ENCODE measurements around the gene SHISA4.
"Not testable (repeated sequence)": the region's sequence is repeated elsewhere in the genome, so short reads cannot be mapped to it uniquely, and the experiment has no call there.

SHISA4 gene

GRCh38 chr1:201899683-201900429 is 11.2 kb downstream of the SHISA4 start:
- no peak for DNase-seq

- DNase-seq = no peak
These were observed 11.8 kb downstream of the SHISA4 start for GRCh38 chr1:201900476-201900875.

- DNase-seq = not testable (repeated sequence)
These were observed 12.3 kb downstream of the SHISA4 start for GRCh38 chr1:201901036-201901435.

GRCh38 chr1:201902198-201902597 is 13.5 kb downstream of the SHISA4 start:
- no peak for DNase-seq

DNA sequence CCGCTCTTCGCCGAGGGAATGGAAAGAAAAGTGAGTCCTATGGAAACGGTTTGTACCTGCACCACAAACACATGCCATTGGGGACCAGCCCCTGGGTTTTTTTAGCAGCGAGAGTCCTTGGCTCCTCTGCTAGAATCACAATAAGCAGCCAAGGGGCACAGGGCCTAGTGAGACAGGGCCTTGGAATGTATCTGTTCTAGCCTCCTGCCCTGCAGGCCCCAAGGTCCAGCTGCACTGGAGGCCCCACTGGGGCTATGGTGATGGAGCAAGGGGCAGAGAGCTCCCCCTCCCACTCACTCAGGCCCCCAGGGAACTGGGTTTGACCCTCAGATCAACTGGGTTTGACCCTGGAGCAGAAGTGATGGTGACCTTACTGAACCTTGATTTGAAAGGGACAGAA is 14.4 kb downstream of the SHISA4 start:
- no peak for DNase-seq

GRCh38 chr1:201904579-201904978 is 15.9 kb downstream of the SHISA4 start:
- no peak for DNase-seq

DNA sequence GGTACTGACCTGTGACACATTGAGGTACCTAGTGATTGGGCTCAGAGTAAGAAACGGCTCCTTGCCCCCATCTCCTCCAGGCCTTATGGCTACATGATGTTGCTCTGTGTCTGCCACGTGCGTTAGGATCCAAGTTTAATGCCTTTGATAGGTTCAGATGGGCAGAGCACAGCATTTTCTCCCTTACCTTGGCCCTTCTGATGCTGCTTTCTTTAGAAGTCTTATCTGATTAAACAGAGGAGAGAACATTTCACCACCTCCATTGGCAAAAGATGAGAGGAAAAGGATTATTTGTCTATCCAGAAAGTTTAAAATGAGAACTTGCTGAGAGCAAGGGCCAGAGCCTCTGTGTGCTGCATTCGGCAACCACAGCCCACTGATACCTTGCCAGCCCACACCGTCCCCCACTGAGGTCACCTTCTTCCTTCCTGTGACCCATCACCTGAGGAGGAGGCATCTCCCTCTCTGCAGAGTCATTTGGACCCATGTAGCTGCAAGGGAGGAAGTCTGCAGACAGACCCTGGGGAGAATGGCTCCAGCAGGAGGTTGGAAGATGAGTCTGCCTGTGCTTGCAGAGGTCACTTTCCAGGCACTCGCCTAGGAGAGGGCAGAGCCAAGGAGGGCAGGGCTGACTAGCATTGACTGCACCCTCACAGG is 16.7 kb downstream of the SHISA4 start:
- DNase-seq = no peak

DNA sequence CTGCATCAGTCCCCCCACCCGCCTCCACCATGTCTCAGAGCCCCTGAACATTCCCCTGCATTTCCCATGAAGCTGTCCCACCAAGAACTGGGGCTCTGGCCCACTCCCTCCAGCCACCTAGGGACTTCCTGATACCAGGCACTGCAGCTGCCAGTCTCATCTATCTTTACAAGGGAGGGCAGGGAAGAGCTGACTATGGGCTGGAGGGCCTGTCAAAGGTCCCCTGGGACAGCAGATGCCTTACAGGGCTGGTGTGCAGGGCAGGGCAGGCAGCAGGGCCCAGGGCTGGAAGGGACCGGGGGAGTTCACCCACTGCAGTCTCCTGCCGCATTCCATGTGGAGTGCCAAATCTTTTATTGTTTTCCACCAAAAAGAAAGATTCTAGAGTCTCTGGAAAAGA is 17.6 kb downstream of the SHISA4 start:
- DNase-seq = no peak

DNA sequence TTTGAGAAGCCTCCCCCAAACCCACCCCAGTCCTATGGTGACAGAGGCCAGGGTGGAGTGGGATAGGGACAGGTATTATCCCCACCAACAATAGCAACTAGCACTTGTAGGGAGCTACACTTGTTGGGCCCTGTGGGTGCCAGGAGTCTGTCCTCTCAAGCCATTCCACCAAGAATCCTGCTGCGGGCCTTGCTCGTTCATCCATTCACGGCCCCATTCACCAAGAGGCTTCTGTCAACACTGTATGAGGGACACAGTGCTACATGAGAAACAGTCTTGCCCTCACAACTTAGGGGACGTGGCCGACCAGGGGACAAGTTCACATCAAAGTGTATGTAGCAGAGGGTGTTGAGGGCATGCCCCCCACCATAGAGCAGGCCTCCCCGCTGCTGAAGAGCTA is 18.9 kb downstream of the SHISA4 start:
- no peak for DNase-seq

DNA sequence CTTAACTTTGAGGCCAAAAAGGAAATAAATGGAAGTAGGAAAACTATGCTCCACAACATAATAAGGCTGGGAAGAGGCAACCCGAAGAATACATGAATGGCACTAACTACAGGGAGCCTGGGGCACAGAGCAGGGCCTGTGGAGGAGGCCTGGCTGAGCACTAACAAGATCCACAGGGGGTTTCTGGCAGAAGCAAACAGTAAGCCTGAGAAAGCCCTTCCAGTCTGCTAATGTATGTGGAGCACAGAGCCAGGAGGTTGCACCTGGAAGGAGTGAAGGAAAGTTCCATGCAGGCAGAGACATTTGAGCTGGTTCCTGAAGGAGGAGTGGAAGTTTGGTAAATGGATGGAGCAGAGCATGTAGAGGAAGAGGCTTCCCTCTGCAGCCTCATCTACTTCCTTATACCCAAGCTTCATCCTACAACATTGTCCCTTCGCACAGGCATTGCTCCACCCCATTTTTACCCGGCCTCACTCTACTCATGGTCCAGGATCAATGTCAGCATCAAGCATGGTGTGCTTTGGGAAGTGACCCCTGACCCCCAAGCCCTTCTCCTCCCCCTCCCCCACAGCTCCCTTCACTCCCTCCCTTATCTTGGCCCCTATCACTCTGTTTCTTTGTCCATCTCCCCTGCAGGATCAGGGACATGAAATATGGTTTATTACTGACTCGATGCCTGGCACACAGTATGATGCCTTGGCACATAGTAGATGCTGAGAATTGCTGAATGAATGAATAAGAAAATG is 23.3 kb downstream of the SHISA4 start:
- DNase-seq = no peak

GRCh38 chr1:201912832-201913231 is 24.1 kb downstream of the SHISA4 start:
- DNase-seq = no peak

DNA sequence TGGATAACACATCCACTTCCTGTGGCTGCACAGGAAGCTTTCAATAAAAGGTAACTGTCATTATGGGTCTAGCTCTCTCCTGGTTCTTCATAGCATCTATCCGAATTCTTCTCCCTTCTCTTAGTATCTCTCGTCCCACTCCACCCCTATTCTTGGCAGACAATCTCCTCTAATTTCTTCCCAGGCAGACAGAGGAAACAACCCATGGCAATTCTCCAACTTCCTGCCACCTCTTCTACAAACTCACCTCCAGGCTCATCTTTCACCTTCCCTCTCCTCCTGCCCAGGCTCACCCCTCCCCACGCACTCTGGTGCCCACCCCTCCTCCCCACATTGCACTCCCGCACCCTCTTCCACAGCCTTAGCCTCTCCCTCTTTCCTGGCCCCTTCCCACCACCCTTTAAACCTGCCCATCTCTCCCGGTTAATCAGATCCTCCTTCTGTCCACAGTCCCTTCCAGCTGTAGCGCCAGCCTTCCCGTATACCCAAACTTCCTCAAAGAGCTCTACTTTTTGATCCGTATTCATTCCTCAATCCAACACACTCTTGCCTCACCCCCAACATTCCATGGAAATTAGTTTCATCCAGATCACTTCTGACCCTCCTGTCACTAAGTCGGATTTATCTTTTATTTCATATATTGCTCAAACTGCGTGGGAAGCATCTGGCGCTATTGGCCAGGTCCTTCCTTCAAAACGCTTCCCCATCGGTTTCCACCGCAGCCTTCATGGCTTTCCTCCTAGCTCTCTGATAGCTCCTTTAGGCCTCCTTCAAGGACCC is 25.9 kb downstream of the SHISA4 start:
- no peak for DNase-seq

GRCh38 chr1:201916649-201917249 is 28.1 kb downstream of the SHISA4 start:
- no peak for DNase-seq

DNA sequence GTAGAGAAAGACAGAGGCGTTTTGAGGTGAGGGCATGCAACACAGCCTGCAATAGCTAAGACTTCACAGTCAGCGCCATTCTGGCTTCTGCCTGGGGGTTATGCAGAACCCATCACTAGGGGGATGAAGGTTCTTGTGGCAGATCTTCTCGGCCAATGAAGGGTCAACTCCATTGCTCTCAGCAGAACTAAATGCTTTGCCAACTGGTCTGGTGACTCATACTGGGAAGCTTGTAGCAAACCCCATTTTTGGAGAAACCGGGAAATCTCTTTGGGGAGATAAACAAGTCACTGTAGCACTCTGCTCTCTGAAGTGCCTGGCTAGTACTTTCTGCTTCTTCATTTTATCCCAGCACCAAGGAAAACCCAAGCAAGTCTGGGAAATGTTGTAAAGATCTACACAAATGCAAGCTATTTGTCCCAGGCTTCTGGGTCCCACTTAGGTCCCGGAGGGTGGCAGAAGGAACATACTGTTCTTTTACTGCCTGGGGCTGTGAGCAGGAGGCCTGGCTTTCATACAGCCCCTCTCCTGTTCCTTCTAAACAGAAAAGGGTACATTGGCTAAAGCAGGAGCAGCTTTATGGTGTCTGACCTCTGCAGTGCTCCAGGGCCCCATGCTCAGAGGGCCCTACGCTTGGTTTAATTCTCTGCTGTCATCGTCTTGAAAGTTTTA is 28.8 kb downstream of the SHISA4 start:
- DNase-seq = no peak

DNA sequence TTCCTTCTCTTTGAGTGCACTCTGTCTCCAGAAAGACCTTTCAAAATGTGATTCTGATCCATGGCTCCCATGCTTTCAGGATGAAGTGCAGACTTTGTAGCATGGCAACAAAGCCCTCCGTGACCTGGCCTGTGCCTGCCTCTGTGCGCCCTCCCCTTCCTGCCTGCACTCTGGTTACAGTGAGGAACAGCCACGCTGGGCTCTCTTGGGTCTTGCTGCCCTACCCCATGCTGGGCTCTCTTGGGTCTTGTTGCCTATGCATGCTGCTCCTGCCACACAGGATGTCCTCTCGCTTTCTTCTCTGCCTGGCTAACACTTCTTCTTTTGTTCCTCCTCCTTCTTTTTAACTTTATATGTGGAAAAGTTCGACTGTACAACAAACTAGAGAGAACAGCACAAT is 29.6 kb downstream of the SHISA4 start:
- no peak for DNase-seq

DNA sequence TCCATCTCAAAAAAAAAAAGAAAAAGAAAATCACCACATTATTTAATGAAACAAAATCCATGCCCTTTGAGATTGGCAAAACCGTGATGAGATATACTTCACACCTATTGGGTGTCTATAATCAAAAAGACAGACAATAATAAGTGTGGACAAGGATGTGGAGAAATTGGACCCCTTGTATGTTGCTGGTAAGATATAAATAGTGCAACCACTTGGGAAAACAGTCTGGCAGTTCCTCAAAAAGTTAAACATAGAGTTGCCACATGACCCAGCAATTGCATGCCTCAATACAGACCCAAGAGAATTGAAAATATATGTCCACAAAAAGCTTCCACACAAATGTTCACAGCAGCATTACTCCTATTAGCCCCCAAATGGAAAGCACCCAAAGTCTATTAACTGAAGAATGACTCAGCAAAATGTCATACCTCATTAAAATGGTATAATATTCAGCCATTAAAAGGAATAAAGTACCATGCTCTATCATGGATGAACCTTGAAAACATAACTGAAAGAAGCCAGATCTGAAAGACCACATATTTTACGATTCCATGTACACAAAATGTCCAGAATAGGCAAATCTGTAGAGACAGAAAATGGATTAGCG is 33.4 kb downstream of the SHISA4 start:
- no peak for DNase-seq

DNA sequence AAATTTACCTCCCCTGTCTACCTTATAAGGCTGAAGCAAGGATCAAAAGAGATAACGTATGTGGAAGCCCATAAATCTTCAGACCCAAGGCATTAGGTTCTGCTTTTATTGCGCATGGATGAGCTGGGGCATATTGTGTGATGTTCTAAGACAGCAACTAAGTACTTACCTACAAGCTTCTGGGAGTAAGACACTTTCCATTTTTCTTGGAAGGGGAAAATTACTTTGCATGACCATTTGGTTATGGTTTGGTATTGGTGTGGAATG is 36.5 kb downstream of the SHISA4 start:
- DNase-seq = no peak

DNA sequence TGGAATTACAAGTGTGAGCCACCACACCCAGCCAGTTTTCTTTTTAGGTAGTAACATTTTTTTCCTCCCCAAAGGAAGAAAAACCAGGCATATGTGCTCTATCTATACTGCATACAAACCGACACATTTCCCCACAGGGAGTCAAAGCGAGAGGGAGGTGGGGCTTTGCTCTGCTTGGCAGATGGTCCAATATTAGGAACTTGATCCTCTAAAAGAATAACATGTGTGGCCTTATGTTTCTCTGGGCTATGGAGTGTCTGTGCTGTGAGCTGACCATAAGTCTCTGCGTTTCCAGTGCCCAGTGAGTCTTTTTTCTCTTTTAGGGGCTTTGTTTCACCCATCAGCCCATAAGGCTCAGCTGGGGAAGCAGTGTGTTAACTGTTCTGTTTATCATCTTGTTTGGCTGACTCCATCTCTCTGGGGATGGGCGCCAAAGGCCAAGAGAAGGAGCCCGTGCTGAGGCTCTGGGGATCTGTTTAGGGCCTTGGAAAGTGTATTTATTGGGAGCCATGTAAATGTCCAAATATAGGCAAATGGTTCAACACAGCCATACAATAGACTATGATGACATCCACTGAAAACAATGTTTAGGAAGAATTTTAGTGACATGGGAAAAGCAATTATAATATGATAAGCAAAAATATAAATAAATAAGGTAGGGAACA is 37.4 kb downstream of the SHISA4 start:
- DNase-seq = no peak

DNA sequence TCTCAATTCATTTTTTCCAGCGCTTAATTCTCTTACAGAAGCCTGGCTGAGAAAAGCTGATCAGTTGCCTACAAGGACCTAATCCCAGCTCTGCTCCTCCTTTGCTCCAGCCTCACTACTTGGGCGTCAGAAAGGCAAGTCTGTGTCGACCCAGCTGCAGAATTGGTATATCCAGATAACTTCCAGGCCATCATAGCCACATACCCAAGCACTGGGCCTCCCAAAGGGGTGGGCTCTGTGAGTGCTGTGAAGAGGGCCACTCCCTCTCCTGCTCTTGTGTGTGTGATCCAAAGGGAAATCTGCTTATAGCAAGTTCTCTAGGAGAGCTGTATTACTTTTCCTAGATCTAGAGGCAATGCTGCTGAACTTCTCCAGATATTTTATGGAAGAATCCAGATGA is 39.6 kb downstream of the SHISA4 start:
- DNase-seq = no peak

GRCh38 chr1:201930137-201930536 is 41.4 kb downstream of the SHISA4 start:
- no peak for DNase-seq

GRCh38 chr1:201930803-201931202 is 42.1 kb downstream of the SHISA4 start:
- DNase-seq = no peak
